Fibroblast of skin of back (primary cell): ENCODE data around the gene GUCD1. TPM values are rescaled to one million over a fixed set of nuclear protein-coding genes. Genes with fewer than 3 reads are reported as not detected.
"Not testable (repeated sequence)": the region's sequence is repeated elsewhere in the genome, so short reads cannot be mapped to it uniquely, and the experiment has no call there.

Experiments
- DNase-seq: peaks from one replicate; pipeline ENCODE4 v3.0.0-alpha.2; 2013
- polyA plus RNA-seq, 2 experiments: library from polyadenylated mRNA; unstranded; fragments of 120-200 nt; gene quantifications; one replicate each; pipeline ENCODE4 v1.2.1, GENCODE V29; 2013; ENCODE audit not compliant: insufficient read length in 2 of 2

GUCD1 gene
- polyA plus RNA-seq (2013, experiment 1 of 2; ENCODE audit: insufficient read length): 68.0 TPM
- 50.8 TPM for polyA plus RNA-seq (2013, experiment 2 of 2; ENCODE audit: insufficient read length)

DNA sequence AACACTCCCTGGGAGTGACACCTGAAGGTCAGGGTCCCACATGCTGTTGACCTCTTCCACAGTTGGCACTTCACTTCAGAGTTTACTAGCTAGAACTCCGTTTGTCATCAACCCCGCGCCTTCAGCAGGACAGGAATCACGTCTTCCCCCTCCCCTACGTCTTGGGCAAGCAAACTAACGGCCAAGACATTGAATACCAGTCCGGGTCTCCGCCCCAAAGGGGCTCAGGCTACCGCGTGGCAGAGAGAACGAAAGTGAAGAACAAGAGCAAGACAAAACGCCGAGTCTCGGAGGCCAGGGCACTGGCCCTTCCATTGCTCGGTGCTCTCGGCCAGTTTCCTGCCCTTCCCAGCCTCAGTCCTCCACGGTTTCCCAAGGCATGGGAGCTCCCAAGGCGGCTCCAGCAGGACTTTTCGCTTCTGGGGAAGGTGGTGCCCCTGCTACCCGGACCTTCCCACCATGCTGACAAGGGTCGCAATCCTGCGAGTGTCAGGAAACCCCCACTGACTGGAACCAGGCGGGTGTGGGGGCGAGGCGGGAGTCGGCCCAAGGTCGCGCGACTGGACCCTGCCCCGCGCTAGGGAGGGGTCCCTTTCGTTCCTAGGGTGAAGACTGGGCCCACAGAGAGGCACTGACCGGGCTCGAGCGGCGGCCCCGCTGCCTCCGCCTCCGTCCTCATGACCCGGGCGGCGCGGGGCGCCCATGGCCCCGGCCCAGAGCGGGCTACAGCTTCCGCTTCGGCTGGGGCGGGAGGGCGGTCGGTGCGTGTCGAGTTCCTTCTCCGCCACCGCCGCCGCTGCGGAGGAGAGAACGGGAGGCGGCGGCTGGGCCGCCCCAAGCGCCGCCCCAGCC is at the start of gene GUCD1:
Gene GUCD1, minus strand, starts transcription at position 826 of the 852 bp plus-strand sequence. Its CDS starts 147 bp downstream, at position 679.
- peak; percentile 50 for DNase-seq

DNA sequence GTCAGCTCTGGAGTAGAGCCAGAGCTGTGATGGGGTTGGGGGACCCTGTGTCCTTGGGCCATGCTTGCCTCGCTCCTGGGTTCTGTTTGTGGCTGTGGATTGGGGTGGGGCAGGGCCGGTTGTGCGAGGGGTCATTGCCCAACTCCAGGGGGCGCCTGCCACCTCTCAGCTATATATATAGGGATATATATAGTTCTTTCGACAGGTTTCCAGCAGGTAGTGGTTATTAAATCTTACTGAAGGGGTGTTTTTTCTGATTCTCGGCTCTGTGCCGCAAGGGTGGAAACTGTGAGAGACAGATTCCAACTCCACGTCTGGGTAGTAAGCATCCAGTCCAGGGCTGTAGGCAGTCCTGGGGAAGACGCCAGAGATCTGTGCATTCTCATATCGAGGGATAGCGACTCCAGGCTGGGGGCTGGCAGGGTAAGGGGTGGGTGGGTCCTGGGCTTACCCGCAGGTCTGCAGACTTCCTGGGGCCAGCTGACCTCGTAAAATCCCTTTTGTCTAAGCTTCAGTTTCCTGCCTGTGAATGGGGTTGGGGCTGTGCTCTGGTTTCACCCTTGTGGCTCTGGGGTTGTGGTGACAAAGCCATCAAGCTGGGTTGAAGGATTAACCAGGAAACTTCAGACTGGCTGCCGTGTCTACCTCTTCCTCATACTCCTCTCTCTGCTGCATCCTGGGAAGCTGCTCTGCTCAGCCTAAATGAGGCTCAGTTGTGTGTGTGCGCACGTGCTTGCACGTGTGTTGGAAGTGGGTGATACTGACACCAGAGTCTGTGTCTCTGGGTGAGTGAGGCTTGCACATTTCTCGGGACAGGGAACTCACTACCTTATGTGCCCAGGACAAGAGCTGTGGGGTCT is 49.1 kb upstream of the GUCD1 start:
- not testable (repeated sequence) for DNase-seq

DNA sequence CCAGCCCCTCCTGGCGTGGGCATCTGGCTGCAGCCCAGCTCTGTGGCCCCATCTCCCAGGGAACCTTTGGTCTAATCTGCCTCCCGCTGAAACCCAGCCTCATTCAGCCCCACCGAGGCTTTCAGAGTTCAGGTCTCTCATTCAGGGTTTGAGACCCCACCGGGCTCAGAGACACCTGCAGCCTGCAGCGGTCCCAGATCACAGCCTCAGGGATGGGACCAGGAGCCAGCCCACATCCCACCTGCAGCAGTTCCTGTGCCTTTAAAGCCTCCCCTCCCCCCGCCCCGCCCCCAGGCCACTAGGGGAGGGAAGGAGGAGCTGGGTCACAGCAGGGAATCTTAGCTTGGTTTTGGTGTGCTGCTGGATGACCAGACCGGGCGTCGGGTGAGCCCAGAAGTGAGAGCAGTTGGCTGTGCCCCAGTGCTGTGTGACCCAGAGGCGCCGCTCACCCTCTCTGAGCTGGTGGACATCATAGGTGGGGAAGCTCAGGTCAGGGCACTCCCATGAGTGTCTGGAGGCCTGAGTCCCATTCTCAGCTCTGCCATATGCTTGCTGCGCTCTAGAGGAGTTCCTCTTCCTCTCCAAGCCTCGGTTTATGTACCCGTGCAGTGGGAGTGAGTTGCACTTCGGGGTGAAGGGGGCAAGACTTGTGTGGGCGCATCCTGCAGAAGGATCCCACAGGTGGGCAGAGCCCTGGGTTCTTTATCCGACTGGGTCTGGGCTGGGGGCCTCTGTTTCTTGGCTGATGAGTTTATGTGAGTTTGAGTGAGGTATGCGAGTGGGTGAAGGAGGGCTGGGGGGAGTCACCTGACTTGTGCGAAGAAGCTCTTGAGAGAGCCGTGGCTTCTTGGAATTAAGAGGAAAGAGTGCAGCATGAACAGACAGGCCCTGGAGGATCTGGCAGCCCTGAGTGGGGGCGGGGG is 48.2 kb upstream of the GUCD1 start, which contains the start of gene GGT1:
Gene GGT1, plus strand, starts transcription at position 347 of the 923 bp plus-strand sequence. CDS start 7,889 bp downstream, outside the sequence.
- DNase-seq: not testable (repeated sequence)

DNA sequence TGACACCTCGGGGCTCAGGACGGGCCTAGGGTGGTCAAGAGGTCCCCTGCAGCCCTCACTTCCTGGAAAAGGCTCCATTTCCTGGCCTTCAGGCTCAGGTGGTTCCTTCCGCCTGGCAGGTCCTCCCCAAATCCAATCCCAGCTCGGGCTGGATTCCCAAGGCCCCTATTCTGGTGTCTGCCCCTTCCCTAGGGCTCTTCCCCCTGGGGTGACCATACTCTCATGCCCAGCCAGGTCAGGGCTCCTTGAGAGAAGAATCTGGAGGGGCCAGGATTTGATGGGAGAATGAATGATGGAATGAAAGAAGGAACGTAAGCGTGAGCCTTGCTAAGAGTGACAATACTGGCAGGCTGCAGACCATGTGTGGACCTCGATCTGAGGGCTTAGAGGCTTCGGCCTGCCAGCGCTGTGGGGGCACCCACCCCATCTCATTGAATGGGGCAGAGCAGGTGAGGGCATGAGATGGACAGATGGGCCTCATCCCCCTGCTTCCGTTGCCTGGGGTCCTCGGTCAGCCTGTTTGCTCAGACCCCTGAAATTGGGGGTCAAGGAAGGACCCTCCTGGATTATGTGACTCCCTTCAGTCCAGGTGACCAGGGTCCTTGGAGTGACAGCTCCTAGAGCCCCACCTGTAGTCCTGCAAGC is 47.3 kb upstream of the GUCD1 start:
- not testable (repeated sequence) for DNase-seq

DNA sequence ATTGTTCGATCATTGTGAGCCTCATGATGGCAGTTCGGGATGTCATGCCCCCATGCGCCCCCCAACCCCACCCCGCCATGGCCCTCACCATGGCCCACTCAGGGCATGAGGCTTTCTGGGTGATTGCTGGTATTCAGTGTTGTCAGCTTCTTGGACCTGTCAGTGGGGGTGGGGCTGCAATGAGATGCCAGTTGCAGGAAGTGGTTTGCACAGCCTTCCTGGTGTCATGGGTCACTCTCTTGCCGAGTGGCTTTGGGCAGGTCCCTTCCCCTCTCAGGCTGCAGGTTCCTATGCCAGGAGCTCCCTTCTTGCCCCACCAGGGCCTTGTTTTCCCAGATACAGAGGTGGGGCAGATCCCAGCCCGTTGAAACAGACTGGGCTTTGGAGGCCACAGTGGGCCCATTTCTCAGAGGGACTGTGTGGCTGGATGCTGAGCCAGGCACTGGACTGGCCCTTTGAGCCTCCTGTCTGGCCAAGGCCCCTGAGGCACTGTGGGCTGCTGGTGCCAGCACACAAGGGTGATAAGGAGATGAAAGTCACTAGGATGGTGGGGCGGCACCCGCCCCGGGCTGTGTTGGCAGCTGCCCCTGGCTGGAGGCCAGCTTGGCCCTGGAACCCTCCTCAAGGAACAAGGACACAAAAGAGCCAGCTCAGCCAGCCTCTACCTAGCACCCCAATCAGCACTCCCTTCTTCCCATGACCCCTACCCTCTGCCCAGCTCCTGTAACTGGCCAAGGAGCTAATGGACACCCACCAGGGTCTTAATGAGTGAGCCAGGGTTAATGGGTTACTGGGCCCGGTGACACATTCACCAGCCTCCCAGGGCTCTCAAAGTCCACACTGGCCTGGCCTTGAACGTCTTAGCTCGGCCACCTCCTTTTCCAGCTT is 46.5 kb upstream of the GUCD1 start:
- DNase-seq: no peak

DNA sequence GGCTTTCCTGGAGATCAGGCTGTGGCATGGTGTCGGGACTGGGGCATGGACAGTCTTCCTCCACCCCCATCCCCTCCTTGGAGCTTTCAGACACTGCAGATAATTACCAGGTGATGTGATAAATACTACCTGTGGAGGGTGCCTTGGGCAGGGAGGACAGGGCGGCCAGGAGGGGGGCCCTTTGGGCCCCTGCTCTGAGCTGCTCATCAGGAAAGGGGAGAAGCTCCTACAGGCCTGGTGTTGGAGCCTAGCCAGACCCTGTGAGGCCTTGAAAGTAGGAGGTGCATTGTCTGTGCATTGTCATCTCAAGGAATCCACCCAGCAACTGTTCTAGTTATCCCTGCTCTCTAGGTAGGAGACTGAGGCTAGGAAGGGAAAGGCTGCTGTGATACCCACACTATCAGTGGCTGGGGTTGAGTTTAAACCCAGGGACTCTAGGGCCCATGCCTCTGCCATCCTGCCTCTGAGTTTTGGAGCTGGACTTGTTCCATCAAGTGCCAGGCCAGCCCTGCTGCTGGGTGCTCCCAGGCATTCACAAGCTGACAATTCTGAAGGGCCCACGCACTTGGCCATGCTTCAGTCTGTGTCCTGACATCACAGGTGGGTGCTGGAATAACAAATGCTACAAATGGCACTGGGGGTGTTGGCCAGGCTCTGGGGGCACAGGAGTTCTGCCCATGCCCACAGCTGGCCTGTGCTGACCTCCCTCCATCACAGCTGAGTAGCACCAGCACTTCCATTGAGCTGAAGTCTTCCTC is 45.2 kb upstream of the GUCD1 start:
- DNase-seq: peak; percentile 20

DNA sequence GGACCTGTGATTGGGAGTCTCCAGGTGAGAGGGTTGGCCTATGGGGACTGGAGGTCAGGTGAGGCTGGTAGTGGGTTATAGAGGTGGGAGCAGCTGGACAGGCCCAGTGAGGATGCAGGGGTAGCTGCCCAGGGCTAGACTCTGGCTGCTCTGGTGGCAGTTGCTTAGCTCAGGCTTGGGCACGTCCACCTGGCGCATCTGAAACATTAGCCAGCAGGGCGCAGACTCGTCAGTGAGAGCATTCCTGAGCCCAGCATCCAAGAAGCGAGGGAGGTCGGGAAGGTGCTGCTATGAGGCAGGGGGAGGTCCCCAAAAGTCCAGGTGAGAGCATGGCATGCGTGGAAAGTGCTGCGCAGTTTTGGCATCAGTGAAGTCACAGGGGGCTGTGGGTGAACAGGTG is 44.6 kb upstream of the GUCD1 start:
- no peak for DNase-seq

DNA sequence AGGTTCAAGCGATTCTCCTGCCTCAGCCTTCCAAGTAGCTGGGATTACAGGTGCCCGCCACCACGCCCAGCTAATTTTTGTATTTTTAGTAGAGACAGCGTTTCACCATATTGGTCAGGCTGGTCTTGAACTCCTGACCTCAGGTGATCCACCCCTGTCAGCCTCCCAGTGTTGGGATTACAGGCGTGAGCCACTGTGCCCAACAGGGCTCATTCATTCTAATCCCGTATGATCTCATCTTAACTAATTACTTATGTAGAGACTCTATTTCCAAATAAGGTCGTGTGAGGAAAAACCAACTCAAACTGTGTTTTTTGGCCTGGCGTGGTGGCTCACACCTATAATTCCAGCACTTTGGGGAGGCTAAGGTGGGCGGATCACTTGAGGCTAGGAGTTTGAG is 42.1 kb upstream of the GUCD1 start:
- DNase-seq: not testable (repeated sequence)

DNA sequence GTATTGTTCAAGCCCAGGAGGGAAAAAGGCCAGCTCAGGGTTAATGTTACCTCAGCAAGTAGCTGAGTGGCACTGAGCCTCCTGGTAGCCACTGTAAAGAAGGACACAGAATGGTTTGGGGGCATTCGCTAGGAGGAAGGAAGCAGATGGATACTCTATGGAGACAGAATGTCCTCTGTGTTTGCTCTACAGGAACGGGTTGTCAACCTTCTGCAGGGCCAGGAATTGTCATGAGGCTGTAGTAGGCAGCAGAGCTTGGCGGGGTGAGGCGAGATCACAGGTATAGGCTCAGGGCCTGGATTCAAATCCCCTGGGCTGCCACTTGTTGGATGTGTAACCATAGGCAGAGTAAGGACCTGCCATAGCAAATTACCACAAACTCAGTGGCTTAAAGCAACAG is 40.9 kb upstream of the GUCD1 start:
- no peak for DNase-seq

DNA sequence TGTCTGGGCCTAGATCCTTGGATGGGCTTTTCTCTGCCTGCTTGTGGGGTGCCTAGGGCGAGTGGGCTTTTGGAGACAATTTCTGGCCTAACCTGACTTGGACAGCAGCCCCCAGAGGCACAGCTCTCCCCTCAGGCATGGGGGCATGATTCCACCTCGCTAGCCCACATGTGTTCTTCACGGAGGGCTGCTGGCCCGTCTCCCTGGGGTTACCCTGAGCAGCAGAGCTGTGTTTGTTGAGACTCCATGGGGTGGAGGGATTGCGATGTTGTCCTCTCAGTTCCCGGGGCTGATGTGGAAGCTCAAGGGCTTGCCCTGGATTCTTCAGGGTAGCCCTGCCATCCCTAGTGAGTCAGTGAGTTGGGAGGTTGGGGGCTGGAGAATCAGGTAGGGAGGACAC is 40.3 kb upstream of the GUCD1 start:
- DNase-seq: no peak

DNA sequence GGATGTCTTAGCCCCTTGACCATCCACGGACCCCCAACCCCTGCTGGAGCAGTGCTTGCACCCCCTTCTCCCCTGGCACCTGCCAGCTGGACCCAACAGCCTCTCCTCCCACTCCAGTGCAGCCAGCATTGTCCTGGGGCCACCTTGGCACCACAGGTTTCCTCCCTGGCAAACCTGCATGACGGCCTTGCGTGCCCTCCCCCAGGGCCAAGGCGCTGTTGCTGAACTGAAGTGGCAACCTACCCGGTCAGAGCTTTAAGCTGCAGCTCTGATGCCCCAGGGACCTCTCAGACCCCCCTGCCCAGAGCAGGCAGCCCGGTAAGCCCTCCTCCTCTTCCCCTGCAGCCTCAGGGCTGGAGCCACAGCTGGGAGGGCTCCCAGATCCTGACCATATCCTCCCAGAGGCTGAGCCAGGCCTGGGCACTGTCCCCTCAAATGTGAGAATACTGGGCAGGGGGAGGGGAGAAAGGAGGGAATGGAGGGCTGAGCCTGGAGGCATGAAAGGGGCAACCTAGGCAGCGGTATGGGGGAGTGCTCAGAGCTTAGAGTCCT is 39.7 kb upstream of the GUCD1 start:
- no peak for DNase-seq

DNA sequence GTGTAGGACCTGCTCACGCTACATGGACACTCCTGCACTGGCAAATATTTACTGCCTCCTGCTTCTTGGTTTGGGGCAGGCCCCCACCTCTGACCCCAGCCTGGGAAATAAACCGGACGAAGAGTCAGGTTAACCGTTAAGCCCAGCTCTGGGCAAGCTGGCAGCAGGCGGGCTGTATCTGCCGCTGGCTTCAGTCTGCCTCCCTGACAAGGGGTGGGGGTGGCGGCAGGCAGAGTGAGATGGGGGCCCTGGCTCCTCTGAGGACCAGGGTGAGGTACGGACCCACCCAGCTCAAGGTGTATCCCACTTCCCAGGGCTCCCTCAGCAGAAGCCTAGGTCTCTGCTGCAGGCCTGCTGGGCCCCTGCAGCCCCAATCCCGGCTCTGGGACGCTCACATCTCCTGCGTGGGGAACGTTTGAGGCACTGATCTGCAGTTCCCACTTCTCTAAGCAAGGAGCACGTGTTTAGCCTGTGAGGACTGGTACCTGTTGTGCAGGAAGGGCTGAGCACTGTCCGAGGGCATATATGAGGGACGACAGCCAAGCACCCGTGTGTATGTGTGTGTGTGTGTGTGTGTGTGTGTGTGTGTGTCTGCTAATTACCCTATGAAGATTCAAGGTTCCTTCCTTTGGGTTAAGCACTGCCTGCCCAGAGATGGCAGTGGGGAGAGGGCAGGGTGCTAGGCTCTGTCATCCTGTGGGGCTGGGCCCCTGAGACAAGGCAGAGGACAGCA is 39.1 kb upstream of the GUCD1 start:
- no peak for DNase-seq

DNA sequence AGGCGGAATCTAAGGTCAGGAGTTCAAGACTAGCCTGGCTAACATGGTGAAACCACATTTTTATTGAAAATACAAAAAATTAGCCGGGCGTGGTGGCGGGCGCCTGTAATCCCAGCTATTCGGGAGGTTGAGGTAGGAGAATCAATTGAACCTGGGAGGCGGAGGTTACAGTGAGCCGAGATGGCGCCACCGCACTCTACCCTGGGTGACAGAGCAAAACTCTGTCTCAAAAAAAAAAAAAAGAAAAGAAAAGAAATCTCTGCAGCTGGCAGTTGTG is 38.6 kb upstream of the GUCD1 start:
- DNase-seq: not testable (repeated sequence)

DNA sequence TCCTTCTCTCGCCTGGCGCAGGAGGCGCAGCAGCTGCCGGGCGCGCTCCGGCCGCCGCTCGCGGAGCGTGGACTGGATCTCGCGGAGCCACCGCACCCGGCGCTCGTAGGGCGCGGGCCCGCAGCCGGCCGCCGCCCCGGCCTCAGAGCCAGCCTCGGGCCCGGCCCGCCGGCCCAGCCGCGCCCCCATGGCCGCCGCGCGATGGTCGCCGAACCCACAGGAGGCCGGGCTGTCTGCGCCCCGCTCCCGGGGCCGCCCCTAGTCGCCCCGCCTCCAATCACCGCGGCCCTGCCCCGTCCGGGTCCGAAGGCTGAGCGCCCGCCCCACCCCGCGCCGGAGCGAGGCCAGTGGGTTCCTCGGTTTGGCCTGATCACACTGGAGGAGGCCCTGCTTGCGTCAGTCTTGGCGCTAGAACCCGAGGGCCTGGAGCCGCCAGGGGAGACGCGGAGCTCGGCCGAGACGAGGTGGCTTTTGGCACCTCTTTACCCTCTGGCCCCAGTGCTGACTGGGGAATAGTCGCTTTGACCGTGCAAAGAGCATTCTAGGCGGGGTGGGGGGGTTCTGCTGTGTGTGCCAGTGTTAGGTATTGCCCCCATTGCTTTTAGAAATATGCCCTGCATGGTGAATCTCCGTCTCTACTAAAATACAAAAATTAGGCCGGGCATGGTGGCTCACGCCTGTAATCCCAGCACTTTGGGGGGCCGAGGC is 38.1 kb upstream of the GUCD1 start, which contains the start of gene LRRC75B:
Gene LRRC75B, minus strand, starts transcription at position 223 of the 708 bp plus-strand sequence. Its CDS starts 34 bp downstream, at position 189.
- peak; percentile 87 for DNase-seq

DNA sequence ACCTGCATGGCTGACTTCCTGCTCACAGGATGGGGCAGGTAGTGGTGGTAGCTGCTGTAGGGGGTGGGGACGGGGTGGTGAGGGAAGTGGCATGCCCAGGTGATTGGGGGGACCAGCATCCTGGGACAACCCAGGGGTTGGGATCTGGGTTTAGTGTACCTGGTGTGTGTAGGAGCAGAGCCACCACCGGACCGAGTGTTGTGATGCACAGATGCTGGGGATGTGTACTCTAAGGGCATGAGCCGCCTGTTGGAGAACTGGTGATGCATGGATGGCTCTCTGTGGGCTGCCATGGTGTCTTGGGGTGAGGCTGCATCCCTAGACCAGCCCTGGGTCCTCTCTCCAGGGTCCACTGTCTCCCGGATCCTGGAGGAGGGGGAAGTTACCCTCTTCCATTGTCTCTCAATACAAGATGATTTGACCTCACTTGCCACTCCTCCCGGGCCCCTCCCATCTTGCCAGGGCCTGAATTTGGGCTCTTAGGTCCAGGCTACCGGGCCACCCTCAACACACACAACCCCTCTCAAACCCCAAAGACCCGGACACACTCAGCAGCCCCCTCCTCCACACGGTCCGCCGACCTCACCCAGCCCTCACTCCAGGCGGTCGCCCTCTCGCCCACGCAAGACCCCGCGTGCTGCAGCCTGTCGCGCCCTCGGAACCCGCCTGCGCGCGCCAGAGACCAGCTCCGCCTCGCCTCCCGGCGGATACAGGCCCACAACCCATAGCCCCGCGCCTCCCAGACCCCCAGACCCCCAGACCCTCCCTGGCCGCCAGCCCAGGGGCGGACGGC is 37.3 kb upstream of the GUCD1 start:
- peak; percentile 19 for DNase-seq

DNA sequence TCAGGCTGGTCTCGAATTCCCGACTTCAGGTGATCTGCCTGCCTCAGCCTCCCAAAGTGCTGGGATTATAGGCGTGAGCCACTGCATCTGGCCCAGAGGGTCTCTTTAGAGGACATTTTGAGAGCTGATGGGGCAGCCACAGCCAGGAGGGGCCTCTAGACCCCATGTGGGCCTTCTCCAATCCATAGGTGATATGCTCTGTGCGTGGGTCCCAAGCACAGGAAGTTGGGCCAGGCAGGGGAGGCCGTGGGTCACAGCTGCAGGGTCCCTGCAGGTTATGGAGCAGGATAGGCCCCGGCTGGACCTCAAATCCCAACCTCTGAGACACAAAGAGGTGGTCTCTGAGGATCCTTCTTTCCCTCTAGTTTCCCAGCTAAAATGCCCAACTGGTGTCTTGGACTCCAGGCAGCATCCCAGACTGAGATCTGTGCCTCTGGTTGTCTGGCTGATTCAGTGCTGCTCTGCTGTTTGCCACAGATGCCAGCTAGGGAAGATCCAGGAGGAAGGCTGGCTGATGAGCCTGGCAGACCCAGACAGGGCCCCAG is 36.4 kb upstream of the GUCD1 start:
- DNase-seq: no peak
